Kidney (tissue), 14 donors: ENCODE measurements around the gene TBL1X. TPM values are rescaled to one million over a fixed set of nuclear protein-coding genes. Genes with fewer than 3 reads are reported as not detected.

ENCODE experiments used
- DNase-seq, 5 donors: peaks; one replicate each; pipeline ENCODE4 v3.0.0-alpha.2; 2013 to 2020
- FAIRE-seq: peaks from 2 replicates; lab custom pipeline; 2012; peaks lifted over from hg19 to GRCh38; lab: Jason Lieb, UNC
- H3K27ac ChIP-seq, 2 donors: one replicate each; pipeline ENCODE4 v1.7.0; 2013; ENCODE audit warnings: low read depth in 2 of 2, low read length in 2 of 2, inconsistent platforms in 1 of 2
- H3K27me3 ChIP-seq: one replicate; pipeline ENCODE4 v1.7.1; 2013; ENCODE audit warnings: low read length, inconsistent platforms; ENCODE audit not compliant: control insufficient read depth, insufficient read depth
- H3K36me3 ChIP-seq, 3 donors: one replicate each; pipeline versions ENCODE4 v1.7.0 to v1.7.1; 2013; ENCODE audit warnings: low read length in 3 of 3, control low read depth in 1 of 3, inconsistent platforms in 1 of 3; ENCODE audit not compliant: insufficient read depth in 3 of 3, control insufficient read depth in 2 of 3
- H3K4me1 ChIP-seq, 3 donors: one replicate each; pipeline versions ENCODE4 v1.7.0 to v1.7.1; 2013; ENCODE audit warnings: low read length in 3 of 3, inconsistent platforms in 1 of 3, low read depth in 1 of 3; ENCODE audit not compliant: control insufficient read depth in 2 of 3, insufficient read depth in 2 of 3
- H3K4me3 ChIP-seq, 3 donors: one replicate each; pipeline versions ENCODE4 v1.7.0 to v1.8.1; 2013; ENCODE audit warnings: low read length in 3 of 3, control low read depth in 1 of 3, inconsistent platforms in 1 of 3
- H3K9ac ChIP-seq, 3 donors: one replicate each; pipeline versions ENCODE4 v1.7.0 to v1.7.1; 2013; ENCODE audit warnings: low read length in 3 of 3, control low read depth in 1 of 3, inconsistent platforms in 1 of 3
- H3K9me3 ChIP-seq, 3 donors: one replicate each; pipeline versions ENCODE4 v1.7.0 to v1.7.1; 2013; ENCODE audit warnings: low read length in 3 of 3, control low read depth in 1 of 3, inconsistent platforms in 1 of 3; ENCODE audit not compliant: control insufficient read depth in 2 of 3, insufficient read depth in 1 of 3
- intact Hi-C: fragments of 100-400 bp; cut with DNase I; formaldehyde crosslinking; loops from one replicate; pipeline ENCODE4 v1.11.1; 2022
- polyA plus RNA-seq: library from polyadenylated mRNA; stranded (reverse); fragments of 350-450 nt; fragmentation: Illumina TruSeq; extraction: RNeasy Lipid Tissue Mini Kit (QIAGEN cat#74804); gene quantifications from one replicate; pipeline ENCODE4 v1.2.3, GENCODE V29; 2014; ENCODE audit warnings: low read depth, low replicate concordance; ENCODE audit not compliant: insufficient read depth
- total RNA-seq: library from RNA; stranded (reverse); fragmentation: NEBNext Ultra II Directional; extraction: Animal tissue kit (Norgen Biotek cat#: 25700); gene quantifications from one replicate; pipeline ENCODE4 v1.2.1, GENCODE V29; 2021
- TF ChIP-seq, protein P1 (sequence below): IDR thresholded peaks from 3 replicates; pipeline ENCODE4 v1.5.1; 2012; ENCODE audit warnings: mild to moderate bottlenecking, moderate library complexity, borderline replicate concordance; ENCODE audit not compliant: insufficient read depth; ENCODE audit errors: extremely low read depth
- donor health status: control.
- donor health status: control.
- donor health status: control.
- donor health status: control.
- donor health status: control.
- donor health status: DM: yes; HTN: yes; CAD: no.
- donor health status: Normal renal cell carcinoma (clear cell type).

Gene TBL1X
- total and polyA plus RNA-seq, 2 donors from 2014 or later: 12.5 to 43.0 TPM

- DNase-seq: no peak
- Histone ChIP-seq H3K9me3 (no peaks in the 10 kb centered on the region), H3K27me3 (no peaks in the 10 kb centered on the region), H3K4me1 (no peaks in the 10 kb centered on the region), H3K4me3 (no peak overlapping the region), H3K9ac (no peak overlapping the region), H3K36me3 (no peaks in the 10 kb centered on the region), H3K27ac (no peak overlapping the region)
- no peak for FAIRE-seq
- intact Hi-C loops: no loop called here
- TF ChIP-seq, protein P1, sequence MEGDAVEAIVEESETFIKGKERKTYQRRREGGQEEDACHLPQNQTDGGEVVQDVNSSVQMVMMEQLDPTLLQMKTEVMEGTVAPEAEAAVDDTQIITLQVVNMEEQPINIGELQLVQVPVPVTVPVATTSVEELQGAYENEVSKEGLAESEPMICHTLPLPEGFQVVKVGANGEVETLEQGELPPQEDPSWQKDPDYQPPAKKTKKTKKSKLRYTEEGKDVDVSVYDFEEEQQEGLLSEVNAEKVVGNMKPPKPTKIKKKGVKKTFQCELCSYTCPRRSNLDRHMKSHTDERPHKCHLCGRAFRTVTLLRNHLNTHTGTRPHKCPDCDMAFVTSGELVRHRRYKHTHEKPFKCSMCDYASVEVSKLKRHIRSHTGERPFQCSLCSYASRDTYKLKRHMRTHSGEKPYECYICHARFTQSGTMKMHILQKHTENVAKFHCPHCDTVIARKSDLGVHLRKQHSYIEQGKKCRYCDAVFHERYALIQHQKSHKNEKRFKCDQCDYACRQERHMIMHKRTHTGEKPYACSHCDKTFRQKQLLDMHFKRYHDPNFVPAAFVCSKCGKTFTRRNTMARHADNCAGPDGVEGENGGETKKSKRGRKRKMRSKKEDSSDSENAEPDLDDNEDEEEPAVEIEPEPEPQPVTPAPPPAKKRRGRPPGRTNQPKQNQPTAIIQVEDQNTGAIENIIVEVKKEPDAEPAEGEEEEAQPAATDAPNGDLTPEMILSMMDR: no peak
Observed at GRCh38 chrX:9635368-9635767, 170.5 kb downstream of the TBL1X start.

DNA sequence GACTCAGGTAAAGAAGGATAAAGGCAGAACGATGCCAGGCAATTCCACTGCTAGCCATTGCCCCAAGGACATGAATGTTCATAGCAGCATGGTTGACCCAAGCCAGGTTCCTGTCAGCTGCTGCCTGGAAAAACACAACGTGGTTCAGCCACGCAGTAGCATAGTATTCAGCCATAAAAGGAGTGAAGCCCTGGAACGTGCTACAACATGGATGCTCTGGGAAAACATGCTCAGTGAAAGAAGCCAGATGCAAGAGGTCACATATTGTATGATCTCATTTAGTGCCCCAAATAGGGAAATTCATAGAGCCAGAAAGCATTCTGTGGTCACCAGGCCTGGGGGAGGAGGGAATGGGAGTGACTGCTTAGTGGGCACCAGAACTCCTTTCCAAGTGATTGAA is 170.9 kb downstream of the TBL1X start:
- Histone ChIP-seq H3K36me3 (no peaks in the 10 kb centered on the region), H3K27ac (no peak overlapping the region), H3K4me1 (no peaks in the 10 kb centered on the region), H3K27me3 (no peaks in the 10 kb centered on the region), H3K9me3 (no peaks in the 10 kb centered on the region), H3K9ac (no peak overlapping the region), H3K4me3 (no peak overlapping the region)
- FAIRE-seq: no peak
- no peak for DNase-seq
- intact Hi-C loops: no loop called here
- TF ChIP-seq, protein P1: no peak

DNA sequence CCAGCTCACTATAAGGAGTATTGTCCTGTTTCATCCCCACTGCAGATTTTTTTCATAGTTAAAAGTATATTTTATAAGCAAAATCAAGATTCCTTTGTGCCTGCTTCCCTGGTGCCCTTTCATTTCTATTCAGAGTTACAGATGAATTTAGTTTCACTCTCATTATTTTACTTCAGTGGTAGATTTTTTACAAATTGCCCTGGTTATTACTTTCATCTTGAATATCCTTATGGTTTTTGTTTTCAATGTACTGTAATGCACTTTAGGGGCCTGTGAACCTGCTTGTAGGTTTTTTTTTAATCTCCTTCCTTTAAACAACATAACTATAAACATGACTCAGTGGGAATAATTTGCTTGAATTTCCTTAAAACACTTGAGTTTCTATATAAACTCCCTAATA is 174.0 kb downstream of the TBL1X start:
- FAIRE-seq: no peak
- H3K36me3 ChIP-seq: no peaks in the 10 kb centered on the region
- intact Hi-C loops: no loop called here

More for the DNA sequence above, 174.0 kb downstream of the TBL1X start:
- Histone ChIP-seq H3K9me3 (no peaks in the 10 kb centered on the region), H3K9ac (no peak overlapping the region), H3K4me1 (no peaks in the 10 kb centered on the region), H3K27me3 (no peaks in the 10 kb centered on the region), H3K4me3 (no peak overlapping the region), H3K27ac (no peak overlapping the region)
- DNase-seq: no peak
- TF ChIP-seq, protein P1: no peak
